Transverse colon (tissue), 4 donors: ENCODE measurements around the gene SYT4. TPM values are rescaled to one million over a fixed set of nuclear protein-coding genes. Genes with fewer than 3 reads are reported as not detected.

Experiments
- DNase-seq: peaks from one replicate; pipeline ENCODE4 v3.0.0-alpha.2; 2019
- H3K27ac ChIP-seq, 4 donors: fragments of 200-600 bp; sonication (generic); 2 replicates each; pipeline ENCODE4 v1.5.1; 2016 to 2018; ENCODE audit warnings: inconsistent platforms in 4 of 4
- H3K27me3 ChIP-seq: fragments of 200-600 bp; sonication (generic); 2 replicates; pipeline ENCODE4 v1.5.1; 2017; ENCODE audit warnings: inconsistent platforms
- H3K36me3 ChIP-seq, 4 donors: fragments of 200-600 bp; sonication (generic); 2 replicates each; pipeline ENCODE4 v1.5.1; 2017 to 2019; ENCODE audit warnings: inconsistent platforms in 4 of 4
- H3K4me1 ChIP-seq, 4 donors: fragments of 200-600 bp; sonication (generic); 2 replicates each; pipeline ENCODE4 v1.5.1; 2017 to 2020; ENCODE audit warnings: inconsistent platforms in 4 of 4
- H3K4me3 ChIP-seq, 4 donors: fragments of 200-600 bp; sonication (generic); 1 replicate in 1 of 4; 2 replicates in 3 of 4; pipeline versions ENCODE4 v1.5.1 to v1.6.1; 2017 to 2019; ENCODE audit warnings: inconsistent platforms in 4 of 4
- H3K9me3 ChIP-seq, 2 donors: fragments of 200-600 bp; sonication (generic); 2 replicates each; pipeline ENCODE4 v1.5.1; 2017 to 2019; ENCODE audit warnings: inconsistent platforms in 2 of 2
- EP300 ChIP-seq: sonication (generic); formaldehyde crosslinking; IDR thresholded peaks from one replicate; pipeline ENCODE4 v1.6.1; 2017; ENCODE audit warnings: antibody characterized with exemption, low read depth
- POLR2A ChIP-seq: fragments of 450-650 bp; IDR thresholded peaks from one replicate; pipeline ENCODE4 v1.6.1; 2016; ENCODE audit warnings: antibody characterized with exemption, mild to moderate bottlenecking, moderate library complexity
- POLR2AphosphoS5 ChIP-seq, 3 donors: sonication (generic); formaldehyde crosslinking; IDR thresholded peaks; one replicate each; pipeline ENCODE4 v1.6.1; 2016; ENCODE audit warnings: antibody characterized with exemption in 3 of 3
- WGBS, 2 donors: methylation state at CpG; one replicate each; pipeline ENCODE4 v1.1.5; 2018; ENCODE audit warnings: low coverage in 1 of 2; 5-methylcytosine and 5-hydroxymethylcytosine counted together
- in situ Hi-C, 4 donors: fragments of 200-750 bp; cut with MboI; loops; one replicate each; pipeline versions ENCODE4 v1.15.0 to v1.15.1; 2017; ENCODE audit warnings: low sequenced_read_pairs in 3 of 4, low pct_ligation_motif_present in 1 of 4, low pct_unique_long_range_greater_than_20kb in 1 of 4
- intact Hi-C: fragments of 100-400 bp; cut with DNase I; formaldehyde crosslinking; loops from one replicate; pipeline ENCODE4 v1.15.1; 2023; ENCODE audit warnings: low total_unique reads
- total RNA-seq, 4 donors: library from RNA; depleted of rRNA; stranded (reverse); fragments of >200 nt; gene quantifications; one replicate each; pipeline ENCODE4 v1.1.0, GENCODE V29; 2016
- TF ChIP-seq, protein P1 (sequence below), 5 experiments: fragments of 200-600 bp in 3 of 5; fragments of 450-650 bp in 2 of 5; sonication (generic) in 3 of 5; IDR thresholded peaks; 1 replicate in 2 of 5; 2 replicates in 3 of 5; pipeline ENCODE4 v1.5.1; 2016 to 2017; ENCODE audit warnings: antibody characterized with exemption in 5 of 5, inconsistent platforms in 3 of 5, mild to moderate bottlenecking in 2 of 5, moderate library complexity in 1 of 5

SYT4 gene
- total RNA-seq, 4 donors from 2014 or later = 0.68 to 2.7 TPM; not detected in 2

GRCh38 chr18:43238429-43238828 lies 38.9 kb downstream of the SYT4 start:
- Histone ChIP-seq H3K4me3 (no peak overlapping the region), H3K4me1 (no peaks in the 10 kb centered on the region), H3K27ac (no peak overlapping the region), H3K9me3 (no peaks in the 10 kb centered on the region), H3K36me3 (no peaks in the 10 kb centered on the region), H3K27me3 (no peaks in the 10 kb centered on the region)
- in situ Hi-C loops (no loop called here), intact Hi-C loops (no loop called here)
- no peak for DNase-seq
- TF ChIP-seq, protein P1, sequence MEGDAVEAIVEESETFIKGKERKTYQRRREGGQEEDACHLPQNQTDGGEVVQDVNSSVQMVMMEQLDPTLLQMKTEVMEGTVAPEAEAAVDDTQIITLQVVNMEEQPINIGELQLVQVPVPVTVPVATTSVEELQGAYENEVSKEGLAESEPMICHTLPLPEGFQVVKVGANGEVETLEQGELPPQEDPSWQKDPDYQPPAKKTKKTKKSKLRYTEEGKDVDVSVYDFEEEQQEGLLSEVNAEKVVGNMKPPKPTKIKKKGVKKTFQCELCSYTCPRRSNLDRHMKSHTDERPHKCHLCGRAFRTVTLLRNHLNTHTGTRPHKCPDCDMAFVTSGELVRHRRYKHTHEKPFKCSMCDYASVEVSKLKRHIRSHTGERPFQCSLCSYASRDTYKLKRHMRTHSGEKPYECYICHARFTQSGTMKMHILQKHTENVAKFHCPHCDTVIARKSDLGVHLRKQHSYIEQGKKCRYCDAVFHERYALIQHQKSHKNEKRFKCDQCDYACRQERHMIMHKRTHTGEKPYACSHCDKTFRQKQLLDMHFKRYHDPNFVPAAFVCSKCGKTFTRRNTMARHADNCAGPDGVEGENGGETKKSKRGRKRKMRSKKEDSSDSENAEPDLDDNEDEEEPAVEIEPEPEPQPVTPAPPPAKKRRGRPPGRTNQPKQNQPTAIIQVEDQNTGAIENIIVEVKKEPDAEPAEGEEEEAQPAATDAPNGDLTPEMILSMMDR (IDR thresholded peaks at IDR 0.05) = no peak
- TF ChIP-seq POLR2AphosphoS5 (IDR thresholded peaks at IDR 0.05) = no peak
- no peak for TF ChIP-seq EP300
- TF ChIP-seq POLR2A = no peak
- 64% methylated on average over 2 of the region's 2 CpGs; no CpG with 5 or more reads in 1 of the 2 donors for WGBS, 2 donors

DNA sequence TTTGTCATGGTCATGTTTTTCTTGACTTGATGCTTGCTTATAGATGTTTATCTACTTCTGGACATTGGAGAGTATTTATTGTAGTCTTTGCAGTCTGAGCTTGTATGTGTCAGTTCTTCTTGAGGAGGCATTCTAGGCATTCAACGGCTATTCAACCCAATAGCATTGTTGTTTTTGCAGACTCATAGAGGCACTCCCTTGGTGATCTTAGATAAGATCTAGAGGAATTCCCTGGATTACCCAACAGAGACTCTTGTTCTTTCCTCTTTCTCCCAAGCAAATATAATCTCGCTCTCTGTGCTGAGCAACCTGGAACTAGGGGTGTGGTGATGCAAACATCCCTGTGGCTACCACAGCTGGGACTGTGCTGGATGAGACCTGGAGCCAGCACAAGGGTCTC lies 40.4 kb downstream of the SYT4 start:
- intact Hi-C loops (no loop called here), in situ Hi-C loops (no loop called here)
- TF ChIP-seq POLR2A = no peak
- no peak for TF ChIP-seq EP300
- TF ChIP-seq, protein P1 (IDR thresholded peaks at IDR 0.05) = no peak
- no peak for TF ChIP-seq POLR2AphosphoS5 (IDR thresholded peaks at IDR 0.05)
- Histone ChIP-seq H3K9me3 (no peaks in the 10 kb centered on the region), H3K4me3 (no peak overlapping the region), H3K36me3 (no peaks in the 10 kb centered on the region), H3K27me3 (no peaks in the 10 kb centered on the region), H3K27ac (no peak overlapping the region), H3K4me1 (no peaks in the 10 kb centered on the region)
- 49% methylated on average over 2 of the region's 2 CpGs; no CpG with 5 or more reads in 1 of the 2 donors for WGBS, 2 donors
- no peak for DNase-seq

GRCh38 chr18:43234889-43235288 lies 42.4 kb downstream of the SYT4 start:
- intact Hi-C loops (no loop called here), in situ Hi-C loops (no loop called here)
- Histone ChIP-seq H3K4me3 (no peak overlapping the region), H3K9me3 (no peaks in the 10 kb centered on the region), H3K27me3 (no peaks in the 10 kb centered on the region), H3K36me3 (no peaks in the 10 kb centered on the region), H3K27ac (no peak overlapping the region), H3K4me1 (no peaks in the 10 kb centered on the region)
- DNase-seq = no peak
- TF ChIP-seq POLR2AphosphoS5 (IDR thresholded peaks at IDR 0.05) (no peak), POLR2A (no peak), EP300 (no peak)
- TF ChIP-seq, protein P1 (IDR thresholded peaks at IDR 0.05) = no peak
- WGBS, 2 donors = 68 to 100% methylated on average over 1 to 2 of the region's 2 CpGs

DNA sequence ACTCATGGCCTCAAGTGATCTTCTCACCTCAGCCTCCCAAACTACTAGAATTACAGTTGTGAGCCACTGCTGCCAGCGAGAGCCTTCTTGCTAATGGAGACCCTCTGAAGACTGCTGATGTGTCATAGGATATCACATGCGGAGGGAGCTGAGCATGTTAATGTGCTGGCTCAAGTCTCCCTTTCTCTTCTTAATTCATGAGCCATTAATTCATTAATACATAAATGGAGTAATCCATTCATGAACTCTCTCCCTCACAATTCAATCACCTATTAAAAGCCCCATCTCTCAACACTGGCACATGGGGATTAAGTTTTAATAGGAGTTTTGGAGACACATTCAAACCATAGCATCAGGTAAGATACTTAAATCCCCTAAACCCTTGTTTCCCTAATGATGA lies 54.8 kb downstream of the SYT4 start:
- Histone ChIP-seq H3K4me1 (no peaks in the 10 kb centered on the region), H3K27ac (no peak overlapping the region), H3K9me3 (no peaks in the 10 kb centered on the region), H3K4me3 (no peak overlapping the region), H3K36me3 (no peaks in the 10 kb centered on the region), H3K27me3 (no peaks in the 10 kb centered on the region)
- 83 to 86% methylated on average over 2 of the region's 2 CpGs for WGBS, 2 donors
- DNase-seq = no peak
- no peak for TF ChIP-seq POLR2AphosphoS5 (IDR thresholded peaks at IDR 0.05)
- TF ChIP-seq EP300 = no peak
- TF ChIP-seq POLR2A = no peak
- TF ChIP-seq, protein P1 (IDR thresholded peaks at IDR 0.05) = no peak
- in situ Hi-C loops (no loop called here), intact Hi-C loops (no loop called here)
